PFSK-1 (cell line): Measurements from ENCODE around the gene EHF.

ENCODE experiments used
- FOXP2 ChIP-seq: optimal IDR thresholded peaks from 2 replicates; pipeline ENCODE3; 2011; ENCODE audit warnings: borderline replicate concordance, control low read depth, inconsistent platforms; ENCODE audit not compliant: insufficient read depth; ENCODE audit errors: extremely low read length, extremely low read depth
- POLR2AphosphoS5 ChIP-seq: IDR thresholded peaks from 2 replicates; pipeline ENCODE4 v1.6.1; 2012; ENCODE audit warnings: low read depth, mild to moderate bottlenecking, control low read depth, low read length, moderate library complexity
- SIN3A ChIP-seq: IDR thresholded peaks from 2 replicates; pipeline ENCODE4 v1.6.1; 2012; ENCODE audit warnings: mild to moderate bottlenecking, low read length, moderate library complexity, borderline replicate concordance; ENCODE audit not compliant: insufficient read depth
- TAF1 ChIP-seq: IDR thresholded peaks from 2 replicates; pipeline ENCODE4 v1.6.1; 2012; ENCODE audit warnings: low read length, control low read depth, borderline replicate concordance; ENCODE audit not compliant: insufficient read depth
- TF ChIP-seq, protein P1 (sequence below), 2 experiments: IDR thresholded peaks; 2 replicates each; pipeline versions ENCODE4 v1.6.1 to v1.8.0; 2011 to 2012; ENCODE audit warnings: low read depth in 2 of 2, low read length in 2 of 2, control low read depth in 1 of 2, inconsistent platforms in 1 of 2, mild to moderate bottlenecking in 1 of 2, moderate library complexity in 1 of 2; ENCODE audit not compliant: insufficient read depth in 1 of 2

The EHF gene

DNA sequence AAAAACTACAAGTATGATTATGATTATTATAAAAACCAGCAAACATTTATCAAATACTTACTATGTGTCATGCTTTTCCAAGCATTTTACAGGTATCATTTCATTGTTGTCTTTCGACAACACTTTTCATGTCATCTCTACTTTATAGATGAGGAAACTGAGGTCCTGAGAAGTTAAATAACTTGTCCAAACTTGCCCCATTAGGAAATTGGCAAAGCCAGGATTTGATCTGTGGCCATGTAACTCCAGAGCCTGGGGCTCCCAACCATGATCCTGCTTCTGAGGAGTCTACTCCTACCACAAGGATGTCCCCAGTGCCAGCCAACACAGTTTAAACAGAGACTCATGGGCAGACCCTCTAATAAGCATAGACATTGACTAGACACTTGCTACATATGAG lies 15.2 kb downstream of the EHF start:
- TF ChIP-seq POLR2AphosphoS5 = no peak
- TF ChIP-seq, protein P1, sequence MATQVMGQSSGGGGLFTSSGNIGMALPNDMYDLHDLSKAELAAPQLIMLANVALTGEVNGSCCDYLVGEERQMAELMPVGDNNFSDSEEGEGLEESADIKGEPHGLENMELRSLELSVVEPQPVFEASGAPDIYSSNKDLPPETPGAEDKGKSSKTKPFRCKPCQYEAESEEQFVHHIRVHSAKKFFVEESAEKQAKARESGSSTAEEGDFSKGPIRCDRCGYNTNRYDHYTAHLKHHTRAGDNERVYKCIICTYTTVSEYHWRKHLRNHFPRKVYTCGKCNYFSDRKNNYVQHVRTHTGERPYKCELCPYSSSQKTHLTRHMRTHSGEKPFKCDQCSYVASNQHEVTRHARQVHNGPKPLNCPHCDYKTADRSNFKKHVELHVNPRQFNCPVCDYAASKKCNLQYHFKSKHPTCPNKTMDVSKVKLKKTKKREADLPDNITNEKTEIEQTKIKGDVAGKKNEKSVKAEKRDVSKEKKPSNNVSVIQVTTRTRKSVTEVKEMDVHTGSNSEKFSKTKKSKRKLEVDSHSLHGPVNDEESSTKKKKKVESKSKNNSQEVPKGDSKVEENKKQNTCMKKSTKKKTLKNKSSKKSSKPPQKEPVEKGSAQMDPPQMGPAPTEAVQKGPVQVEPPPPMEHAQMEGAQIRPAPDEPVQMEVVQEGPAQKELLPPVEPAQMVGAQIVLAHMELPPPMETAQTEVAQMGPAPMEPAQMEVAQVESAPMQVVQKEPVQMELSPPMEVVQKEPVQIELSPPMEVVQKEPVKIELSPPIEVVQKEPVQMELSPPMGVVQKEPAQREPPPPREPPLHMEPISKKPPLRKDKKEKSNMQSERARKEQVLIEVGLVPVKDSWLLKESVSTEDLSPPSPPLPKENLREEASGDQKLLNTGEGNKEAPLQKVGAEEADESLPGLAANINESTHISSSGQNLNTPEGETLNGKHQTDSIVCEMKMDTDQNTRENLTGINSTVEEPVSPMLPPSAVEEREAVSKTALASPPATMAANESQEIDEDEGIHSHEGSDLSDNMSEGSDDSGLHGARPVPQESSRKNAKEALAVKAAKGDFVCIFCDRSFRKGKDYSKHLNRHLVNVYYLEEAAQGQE (IDR thresholded peaks at IDR 0.05; ENCODE audit: insufficient read depth in 1 of 2, low read depth in 2 of 2, low read length in 2 of 2) = no peak
- TF ChIP-seq SIN3A = no peak
- no peak for TF ChIP-seq FOXP2
- TF ChIP-seq TAF1 = no peak

DNA sequence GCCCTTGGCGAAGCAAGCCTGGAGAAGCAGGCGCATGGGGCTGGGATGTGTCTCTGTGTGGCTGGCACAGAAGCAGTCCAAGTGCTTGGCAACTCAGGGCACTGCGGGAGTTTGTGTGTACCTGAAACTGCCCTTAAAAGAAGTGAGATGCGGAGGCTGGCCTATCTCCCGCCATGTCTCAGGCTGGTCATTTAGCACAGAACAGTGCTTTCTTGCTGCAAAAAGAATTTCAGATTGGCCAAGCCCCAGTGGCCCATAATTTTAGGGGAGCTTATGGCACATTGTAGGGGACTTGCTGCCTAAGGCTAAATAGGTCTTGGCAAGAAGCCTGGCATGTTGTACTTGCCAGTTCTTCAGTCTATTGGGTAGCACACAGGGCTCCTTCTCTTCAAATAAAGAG lies 16.4 kb downstream of the EHF start:
- no peak for TF ChIP-seq TAF1
- no peak for TF ChIP-seq SIN3A
- TF ChIP-seq FOXP2 = no peak
- TF ChIP-seq POLR2AphosphoS5 = no peak
- TF ChIP-seq, protein P1 (IDR thresholded peaks at IDR 0.05; ENCODE audit: insufficient read depth in 1 of 2, low read depth in 2 of 2, low read length in 2 of 2) = no peak

DNA sequence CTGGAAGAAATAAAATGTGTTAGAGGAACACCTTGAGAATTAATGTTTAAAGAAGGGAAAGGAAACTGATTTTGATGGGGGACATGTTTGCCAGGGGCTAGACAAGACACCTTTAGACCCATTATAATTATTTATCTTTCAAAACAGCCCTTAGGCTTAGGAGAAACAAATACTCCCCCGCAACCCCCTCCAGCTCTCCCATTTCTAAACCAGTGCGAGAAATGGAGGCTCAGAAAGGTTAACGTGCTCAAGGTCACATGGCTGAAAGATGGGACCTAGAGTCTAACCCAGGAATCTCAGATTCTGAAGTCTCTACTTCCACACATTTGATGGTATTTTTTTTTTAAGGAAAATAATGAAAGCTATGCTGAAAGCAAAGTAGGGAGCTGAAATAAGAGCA lies 18.0 kb downstream of the EHF start:
- TF ChIP-seq, protein P1 (IDR thresholded peaks at IDR 0.05; ENCODE audit: insufficient read depth in 1 of 2, low read depth in 2 of 2, low read length in 2 of 2) = no peak
- TF ChIP-seq SIN3A = no peak
- no peak for TF ChIP-seq POLR2AphosphoS5
- TF ChIP-seq TAF1 = no peak
- no peak for TF ChIP-seq FOXP2

DNA sequence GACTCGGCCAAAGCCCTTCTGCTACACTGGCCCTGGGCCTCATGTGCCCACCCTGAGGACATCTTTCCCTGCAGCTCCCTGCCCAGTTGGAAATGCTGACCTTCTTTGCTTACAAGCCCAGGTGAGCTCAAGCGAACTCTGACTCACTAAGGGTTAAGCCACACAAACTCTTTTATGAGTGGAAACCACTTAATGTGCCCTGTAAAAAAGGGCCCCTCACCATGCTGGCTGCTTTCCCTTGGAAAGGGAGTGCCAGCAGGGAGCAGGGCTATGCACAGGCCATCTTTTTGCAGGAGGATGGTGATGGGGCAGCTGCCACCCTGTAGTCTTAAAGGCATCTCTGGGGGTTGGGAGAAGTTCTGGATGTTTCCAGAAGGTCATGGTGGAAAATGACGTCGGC lies 18.7 kb downstream of the EHF start:
- TF ChIP-seq POLR2AphosphoS5 (no peak), SIN3A (no peak), TAF1 (no peak), FOXP2 (no peak)
- TF ChIP-seq, protein P1 (IDR thresholded peaks at IDR 0.05; ENCODE audit: insufficient read depth in 1 of 2, low read depth in 2 of 2, low read length in 2 of 2) = no peak

DNA sequence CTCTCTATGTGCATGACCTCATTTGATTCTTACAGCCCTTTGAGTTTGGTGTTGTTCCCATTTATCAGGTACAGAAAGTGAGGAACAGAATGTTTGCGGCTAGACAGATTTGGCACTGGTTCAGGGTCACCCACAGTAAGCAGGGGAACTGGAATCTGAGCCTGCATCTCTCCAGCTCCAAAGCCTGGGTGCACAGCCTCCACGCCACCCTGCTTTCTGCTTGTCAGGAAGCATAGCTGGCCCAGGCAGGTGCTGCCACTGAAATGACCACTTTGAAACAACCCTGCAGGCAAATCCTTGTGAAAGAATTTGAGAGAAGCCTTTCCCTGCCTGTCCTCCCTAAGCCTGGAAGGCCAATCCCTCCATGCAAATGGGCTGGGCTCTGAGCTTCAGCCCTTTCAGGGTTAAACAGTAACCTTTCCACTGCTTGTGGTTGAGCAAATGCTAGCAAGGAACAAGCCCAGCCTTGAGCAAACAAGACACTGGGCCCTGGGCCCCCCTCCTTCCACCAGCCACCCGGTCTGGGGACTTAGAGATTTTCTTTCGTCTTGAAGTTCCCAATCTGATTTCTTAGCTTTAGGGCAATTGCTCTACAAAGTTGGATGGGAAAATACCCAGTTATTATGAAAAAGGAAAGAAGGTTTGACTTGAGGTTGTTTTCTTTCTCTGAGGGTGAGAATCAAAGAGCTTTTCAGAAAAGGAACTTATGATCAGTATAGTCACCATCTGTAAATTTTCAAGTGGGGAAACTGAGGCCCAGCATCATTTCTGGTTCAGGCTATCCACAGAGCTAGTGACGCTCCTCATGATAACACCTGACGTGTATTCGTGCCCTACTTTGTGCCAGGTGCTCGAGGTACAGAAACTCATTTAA lies 19.4 kb downstream of the EHF start:
- TF ChIP-seq SIN3A (no peak), POLR2AphosphoS5 (no peak), TAF1 (no peak), FOXP2 (no peak)
- TF ChIP-seq, protein P1 (IDR thresholded peaks at IDR 0.05; ENCODE audit: insufficient read depth in 1 of 2, low read depth in 2 of 2, low read length in 2 of 2) = no peak
